Measurements from ENCODE around the gene OSBPL3.

OSBPL3 gene

GRCh38 chr7:24948739-24949138 is 31.2 kb downstream of the OSBPL3 start (continued):
- no peak for TF ChIP-seq ZSCAN5A (tag by site-specific recombination; IDR thresholded peaks at IDR 0.05)
- TF ChIP-seq TCF7L2 (IDR thresholded peaks at IDR 0.05; ENCODE audit: borderline replicate concordance, low read depth, low read length): no peak
- no peak for TF ChIP-seq SP2 (tag by site-specific recombination; IDR thresholded peaks at IDR 0.05)
- TF ChIP-seq KLF8 (tag by site-specific recombination; IDR thresholded peaks at IDR 0.05): no peak
- no peak for TF ChIP-seq ZNF155 (tag by site-specific recombination; IDR thresholded peaks at IDR 0.05)
- TF ChIP-seq, protein P1, sequence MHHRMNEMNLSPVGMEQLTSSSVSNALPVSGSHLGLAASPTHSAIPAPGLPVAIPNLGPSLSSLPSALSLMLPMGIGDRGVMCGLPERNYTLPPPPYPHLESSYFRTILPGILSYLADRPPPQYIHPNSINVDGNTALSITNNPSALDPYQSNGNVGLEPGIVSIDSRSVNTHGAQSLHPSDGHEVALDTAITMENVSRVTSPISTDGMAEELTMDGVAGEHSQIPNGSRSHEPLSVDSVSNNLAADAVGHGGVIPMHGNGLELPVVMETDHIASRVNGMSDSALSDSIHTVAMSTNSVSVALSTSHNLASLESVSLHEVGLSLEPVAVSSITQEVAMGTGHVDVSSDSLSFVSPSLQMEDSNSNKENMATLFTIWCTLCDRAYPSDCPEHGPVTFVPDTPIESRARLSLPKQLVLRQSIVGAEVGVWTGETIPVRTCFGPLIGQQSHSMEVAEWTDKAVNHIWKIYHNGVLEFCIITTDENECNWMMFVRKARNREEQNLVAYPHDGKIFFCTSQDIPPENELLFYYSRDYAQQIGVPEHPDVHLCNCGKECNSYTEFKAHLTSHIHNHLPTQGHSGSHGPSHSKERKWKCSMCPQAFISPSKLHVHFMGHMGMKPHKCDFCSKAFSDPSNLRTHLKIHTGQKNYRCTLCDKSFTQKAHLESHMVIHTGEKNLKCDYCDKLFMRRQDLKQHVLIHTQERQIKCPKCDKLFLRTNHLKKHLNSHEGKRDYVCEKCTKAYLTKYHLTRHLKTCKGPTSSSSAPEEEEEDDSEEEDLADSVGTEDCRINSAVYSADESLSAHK (tag by site-specific recombination; IDR thresholded peaks at IDR 0.05): no peak
- TF ChIP-seq IKZF3 (tag by site-specific recombination; IDR thresholded peaks at IDR 0.05): no peak
- TF ChIP-seq ZNF621 (tag by site-specific recombination; IDR thresholded peaks at IDR 0.05): no peak
- no peak for TF ChIP-seq ZNF174 (tag by site-specific recombination; IDR thresholded peaks at IDR 0.05)
- no peak for TF ChIP-seq ZNF544 (tag by site-specific recombination; IDR thresholded peaks at IDR 0.05)
- TF ChIP-seq ZNF48 (tag by site-specific recombination; IDR thresholded peaks at IDR 0.05): no peak
- TF ChIP-seq ZNF624 (tag by site-specific recombination; IDR thresholded peaks at IDR 0.05): no peak

DNA sequence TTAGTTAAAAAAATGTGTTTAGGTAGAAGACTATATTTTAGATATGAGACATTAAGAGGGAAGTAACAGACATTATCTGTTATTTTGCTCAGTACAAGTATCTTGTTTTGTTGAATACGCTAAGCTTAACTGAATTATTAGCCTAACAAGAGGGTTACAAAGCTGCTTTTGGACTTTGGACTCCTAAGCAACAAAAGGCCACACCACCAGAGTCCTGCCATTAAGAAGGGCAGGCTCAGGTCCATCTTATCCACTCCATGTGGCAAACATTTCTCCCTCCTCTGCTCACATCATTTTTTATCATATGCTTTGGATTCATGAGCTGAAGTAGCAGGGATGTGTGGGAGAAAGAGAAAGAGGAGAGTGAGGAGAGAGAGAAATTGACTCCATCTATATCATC is 33.5 kb downstream of the OSBPL3 start:
- no peaks in the 10 kb centered on the region for H3K36me3 ChIP-seq (ENCODE audit: control insufficient read depth in 2 of 2, insufficient read depth in 1 of 2, low read length in 2 of 2)
- H3K4me3 ChIP-seq (ENCODE audit: low read depth, low read length): no peak overlapping the region
- POLR2A ChIA-PET: no interaction called here
- no peak overlapping the region for H3K27ac ChIP-seq (ENCODE audit: extremely low read depth, low read depth, low read length)
- TF ChIP-seq ZNF24 (tag by site-specific recombination; IDR thresholded peaks at IDR 0.05): no peak
- TF ChIP-seq ZSCAN30 (tag by site-specific recombination; IDR thresholded peaks at IDR 0.05): no peak
- TF ChIP-seq ZNF529 (tag by site-specific recombination; IDR thresholded peaks at IDR 0.05; ENCODE audit: insufficient replicate concordance): no peak
- no peak for TF ChIP-seq ZNF416 (tag by site-specific recombination; IDR thresholded peaks at IDR 0.05)
- TF ChIP-seq KLF7 (tag by site-specific recombination; IDR thresholded peaks at IDR 0.05; ENCODE audit: borderline replicate concordance): no peak
- TF ChIP-seq, protein P2, sequence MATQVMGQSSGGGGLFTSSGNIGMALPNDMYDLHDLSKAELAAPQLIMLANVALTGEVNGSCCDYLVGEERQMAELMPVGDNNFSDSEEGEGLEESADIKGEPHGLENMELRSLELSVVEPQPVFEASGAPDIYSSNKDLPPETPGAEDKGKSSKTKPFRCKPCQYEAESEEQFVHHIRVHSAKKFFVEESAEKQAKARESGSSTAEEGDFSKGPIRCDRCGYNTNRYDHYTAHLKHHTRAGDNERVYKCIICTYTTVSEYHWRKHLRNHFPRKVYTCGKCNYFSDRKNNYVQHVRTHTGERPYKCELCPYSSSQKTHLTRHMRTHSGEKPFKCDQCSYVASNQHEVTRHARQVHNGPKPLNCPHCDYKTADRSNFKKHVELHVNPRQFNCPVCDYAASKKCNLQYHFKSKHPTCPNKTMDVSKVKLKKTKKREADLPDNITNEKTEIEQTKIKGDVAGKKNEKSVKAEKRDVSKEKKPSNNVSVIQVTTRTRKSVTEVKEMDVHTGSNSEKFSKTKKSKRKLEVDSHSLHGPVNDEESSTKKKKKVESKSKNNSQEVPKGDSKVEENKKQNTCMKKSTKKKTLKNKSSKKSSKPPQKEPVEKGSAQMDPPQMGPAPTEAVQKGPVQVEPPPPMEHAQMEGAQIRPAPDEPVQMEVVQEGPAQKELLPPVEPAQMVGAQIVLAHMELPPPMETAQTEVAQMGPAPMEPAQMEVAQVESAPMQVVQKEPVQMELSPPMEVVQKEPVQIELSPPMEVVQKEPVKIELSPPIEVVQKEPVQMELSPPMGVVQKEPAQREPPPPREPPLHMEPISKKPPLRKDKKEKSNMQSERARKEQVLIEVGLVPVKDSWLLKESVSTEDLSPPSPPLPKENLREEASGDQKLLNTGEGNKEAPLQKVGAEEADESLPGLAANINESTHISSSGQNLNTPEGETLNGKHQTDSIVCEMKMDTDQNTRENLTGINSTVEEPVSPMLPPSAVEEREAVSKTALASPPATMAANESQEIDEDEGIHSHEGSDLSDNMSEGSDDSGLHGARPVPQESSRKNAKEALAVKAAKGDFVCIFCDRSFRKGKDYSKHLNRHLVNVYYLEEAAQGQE (tag by site-specific recombination; IDR thresholded peaks at IDR 0.05): no peak
- no peak for TF ChIP-seq ZNF791 (tag by site-specific recombination; IDR thresholded peaks at IDR 0.05)
- TF ChIP-seq SCRT2 (tag by site-specific recombination; IDR thresholded peaks at IDR 0.05): no peak
- TF ChIP-seq ZNF112 (tag by site-specific recombination; IDR thresholded peaks at IDR 0.05): no peak
- TF ChIP-seq ZXDB (tag by site-specific recombination; IDR thresholded peaks at IDR 0.05): no peak
- CTCF ChIA-PET: interaction anchor here (0.6 to 1.0 kb wide), 2 partner anchors 15 to 1891 kb away, joined by 3 read pairs; no protein-coding TSS in a partner anchor
- H3K4me1 ChIP-seq (ENCODE audit: control insufficient read depth, insufficient read depth, low read length): no peaks in the 10 kb centered on the region; the same call in 1 of the 2 replicates
- H3K9me3 ChIP-seq (ENCODE audit: control insufficient read depth, insufficient read depth, low read depth, low read length): no peaks in the 10 kb centered on the region

Data from HEK293 (cell line).